Measurements from ENCODE around the gene LPCAT2.

Gene LPCAT2

GRCh38 chr16:55480228-55480655 is 28.6 kb upstream of the LPCAT2 start:
- DNase-seq: peak; percentile 38

- DNase-seq: no peak
These were observed 27.8 kb upstream of the LPCAT2 start for GRCh38 chr16:55481023-55481422.

- no peak for DNase-seq
These were observed 26.8 kb upstream of the LPCAT2 start for GRCh38 chr16:55482056-55482455.

- DNase-seq: no peak
These were observed 21.6 kb upstream of the LPCAT2 start for GRCh38 chr16:55487048-55487803.

- DNase-seq: no peak
These were observed 20.6 kb upstream of the LPCAT2 start for GRCh38 chr16:55488306-55488705.

- DNase-seq: no peak
These were observed 19.5 kb upstream of the LPCAT2 start for GRCh38 chr16:55489119-55489955.

GRCh38 chr16:55489956-55490265 is 19.0 kb upstream of the LPCAT2 start:
- DNase-seq: no peak

GRCh38 chr16:55490301-55490700 is 18.6 kb upstream of the LPCAT2 start:
- DNase-seq: no peak

- DNase-seq: no peak
These were observed 17.2 kb upstream of the LPCAT2 start for GRCh38 chr16:55491691-55492090.

GRCh38 chr16:55492756-55493380 is 16.0 kb upstream of the LPCAT2 start:
- DNase-seq: no peak

GRCh38 chr16:55494994-55495421 is 13.9 kb upstream of the LPCAT2 start:
- DNase-seq: peak; percentile 6

GRCh38 chr16:55495616-55496289 is 13.1 kb upstream of the LPCAT2 start:
- peak; percentile 90 for DNase-seq

- DNase-seq: no peak
These were observed 12.2 kb upstream of the LPCAT2 start for GRCh38 chr16:55496509-55497145.

GRCh38 chr16:55497558-55497957 is 11.3 kb upstream of the LPCAT2 start:
- DNase-seq: no peak

GRCh38 chr16:55498101-55498500 is 10.8 kb upstream of the LPCAT2 start:
- no peak for DNase-seq

- DNase-seq: no peak
These were observed 9.6 kb upstream of the LPCAT2 start for GRCh38 chr16:55499281-55499680.

GRCh38 chr16:55499951-55500529 is 8.8 kb upstream of the LPCAT2 start:
- DNase-seq: no peak

GRCh38 chr16:55500530-55501011 is 8.3 kb upstream of the LPCAT2 start:
- no peak for DNase-seq

GRCh38 chr16:55501549-55502322 is 7.1 kb upstream of the LPCAT2 start:
- no peak for DNase-seq

GRCh38 chr16:55502801-55503366 is 6.0 kb upstream of the LPCAT2 start:
- peak; percentile 98 for DNase-seq

All from NCI-H1105 treated with DMSO at 0.1 percent for 48 hours (cell line).